Right atrium auricular region (tissue), 2 donors: Measurements from ENCODE around the gene RNF217. TPM values are rescaled to one million over a fixed set of nuclear protein-coding genes. Genes with fewer than 3 reads are reported as not detected.

Source experiments
- DNase-seq: peaks from one replicate; pipeline ENCODE4 v3.0.0-alpha.2; 2019; ENCODE audit warnings: low spot score
- H3K27ac ChIP-seq, 2 donors: fragments of 200-600 bp; sonication (generic); 1 replicate in 1 of 2; 2 replicates in 1 of 2; pipeline ENCODE4 v1.5.1; 2016 to 2019
- H3K27me3 ChIP-seq, 2 donors: fragments of 200-600 bp; sonication (generic); one replicate each; pipeline versions ENCODE4 v1.5.1 to v1.6.0; 2017 to 2019
- H3K36me3 ChIP-seq: fragments of 200-600 bp; sonication (generic); one replicate; pipeline ENCODE4 v1.5.1; 2016
- H3K4me1 ChIP-seq, 2 donors: fragments of 200-600 bp; sonication (generic); one replicate each; pipeline versions ENCODE4 v1.5.1 to v1.6.0; 2017 to 2019
- H3K4me3 ChIP-seq, 2 donors: fragments of 200-600 bp; sonication (generic); 1 replicate in 1 of 2; 2 replicates in 1 of 2; pipeline ENCODE4 v1.5.1; 2017 to 2019; ENCODE audit warnings: mild to moderate bottlenecking in 1 of 2, moderate library complexity in 1 of 2
- H3K9me3 ChIP-seq, 2 donors: fragments of 200-600 bp; sonication (generic); one replicate each; pipeline ENCODE4 v1.5.1; 2019
- CTCF ChIP-seq, 2 donors: fragments of 200-600 bp; sonication (generic); IDR thresholded peaks; one replicate each; pipeline ENCODE4 v1.5.1; 2019; ENCODE audit warnings: antibody characterized with exemption in 2 of 2
- total RNA-seq, 2 donors: library from RNA; depleted of rRNA; stranded (reverse); fragments of >200 nt; gene quantifications; one replicate each; pipeline ENCODE4 v1.1.0, GENCODE V29; 2016

RNF217 gene
- total RNA-seq, 2 donors from 2014 or later, result 12.7 to 14.1 TPM

- TF ChIP-seq CTCF (IDR thresholded peaks at IDR 0.05), result no peak
- H3K36me3 ChIP-seq, result no peaks in the 10 kb centered on the region
- DNase-seq, result no peak
- no peak overlapping the region for H3K4me3 ChIP-seq
- no peak overlapping the region for H3K27ac ChIP-seq
- no peaks in the 10 kb centered on the region for H3K27me3 ChIP-seq
- H3K9me3 ChIP-seq, result no peaks in the 10 kb centered on the region
- peaks cover 0 to 26% of the 10 kb centered on the region in 2 donors for H3K4me1 ChIP-seq
Measured at GRCh38 chr6:125020385-125020784, 58.1 kb downstream of the RNF217 start.

DNA sequence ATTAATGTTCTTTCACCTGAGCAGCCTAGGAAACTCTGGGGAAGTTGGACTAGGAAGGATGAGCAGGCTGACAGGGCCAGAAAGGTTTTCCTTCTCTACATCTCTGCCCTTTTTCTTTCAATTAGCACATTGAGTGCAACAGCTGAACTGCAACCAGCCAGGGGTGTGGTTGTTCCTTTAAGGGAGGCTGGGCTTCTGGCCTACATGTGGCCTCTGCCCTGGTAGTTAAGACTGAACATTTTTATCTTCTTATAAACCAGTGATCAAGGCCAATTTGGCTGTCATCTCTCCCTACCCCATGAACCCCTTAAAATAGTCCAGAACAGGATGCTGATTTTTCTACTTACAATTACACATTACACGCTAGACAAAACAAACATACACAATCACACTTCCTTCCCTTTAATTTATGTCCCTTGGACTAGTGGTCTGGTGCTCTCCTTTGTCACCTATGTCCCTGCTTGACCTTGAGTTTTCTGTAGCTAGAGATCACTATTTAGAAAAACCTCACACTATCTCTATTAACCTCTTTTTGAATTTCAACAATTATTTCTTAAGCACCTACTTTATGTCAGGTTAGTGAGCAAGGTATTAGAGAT, 60.3 kb downstream of the RNF217 start:
- no peak for DNase-seq
- Histone ChIP-seq H3K4me1 (peaks cover 0 to 26% of the 10 kb centered on the region in 2 donors), H3K4me3 (no peak overlapping the region), H3K9me3 (no peaks in the 10 kb centered on the region), H3K27me3 (no peaks in the 10 kb centered on the region), H3K36me3 (no peaks in the 10 kb centered on the region), H3K27ac (no peak overlapping the region)
- TF ChIP-seq CTCF (IDR thresholded peaks at IDR 0.05), result no peak

DNA sequence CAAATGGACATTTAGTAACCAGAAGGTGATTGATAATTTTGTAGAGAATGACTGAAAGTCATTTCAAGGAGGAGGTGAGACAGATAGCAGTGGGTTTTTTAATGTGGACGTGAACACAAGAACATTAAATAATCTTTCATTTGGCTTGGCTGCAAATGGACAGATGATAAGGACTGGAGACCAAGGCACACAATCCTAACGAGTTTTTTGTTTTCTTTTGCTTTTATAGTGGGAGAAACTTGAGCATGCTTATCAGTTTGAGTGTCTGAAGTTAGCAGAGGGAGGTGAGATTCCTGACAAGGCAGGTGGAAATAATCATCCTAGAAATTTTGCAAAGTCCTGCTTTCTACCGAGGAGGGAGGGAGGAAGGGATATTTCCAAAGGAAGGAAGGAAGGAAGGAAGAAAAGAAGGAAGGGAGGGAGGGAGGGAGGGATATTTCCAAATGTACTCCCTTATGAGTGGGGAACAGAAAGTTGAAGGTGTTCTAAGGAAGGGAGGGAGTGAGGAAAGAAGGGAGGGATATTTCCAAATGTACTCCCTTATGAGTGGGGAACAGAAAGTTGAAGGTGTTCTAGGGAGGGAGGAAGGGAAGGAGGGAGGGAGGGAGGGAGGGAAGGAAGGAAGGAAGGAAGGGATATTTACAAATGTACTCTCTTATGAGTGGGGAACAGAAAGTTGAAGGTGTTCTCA, 63.1 kb downstream of the RNF217 start:
- no peak overlapping the region for H3K27ac ChIP-seq
- no peak for TF ChIP-seq CTCF (IDR thresholded peaks at IDR 0.05)
- H3K9me3 ChIP-seq, result no peaks in the 10 kb centered on the region
- no peaks in the 10 kb centered on the region for H3K36me3 ChIP-seq
- DNase-seq, result no peak
- H3K4me1 ChIP-seq, result peaks cover 0 to 16% of the 10 kb centered on the region in 2 donors
- no peak overlapping the region for H3K4me3 ChIP-seq
- H3K27me3 ChIP-seq, result no peaks in the 10 kb centered on the region

GRCh38 chr6:125027287-125027686, 65.0 kb downstream of the RNF217 start:
- no peaks in the 10 kb centered on the region for H3K36me3 ChIP-seq
- no peaks in the 10 kb centered on the region for H3K27me3 ChIP-seq
- no peak for DNase-seq
- no peak overlapping the region for H3K4me3 ChIP-seq
- peaks cover 0 to 3% of the 10 kb centered on the region in 2 donors for H3K4me1 ChIP-seq
- TF ChIP-seq CTCF (IDR thresholded peaks at IDR 0.05), result no peak
- H3K9me3 ChIP-seq, result no peaks in the 10 kb centered on the region
- H3K27ac ChIP-seq, result no peak overlapping the region

GRCh38 chr6:125030969-125031368, 68.7 kb downstream of the RNF217 start:
- no peaks in the 10 kb centered on the region for H3K36me3 ChIP-seq
- H3K4me1 ChIP-seq, result no peaks in the 10 kb centered on the region
- H3K4me3 ChIP-seq, result no peak overlapping the region
- no peaks in the 10 kb centered on the region for H3K9me3 ChIP-seq
- H3K27ac ChIP-seq, result no peak overlapping the region
- TF ChIP-seq CTCF (IDR thresholded peaks at IDR 0.05), result no peak
- no peaks in the 10 kb centered on the region for H3K27me3 ChIP-seq
- no peak for DNase-seq
